HepG2 (cell line): Measurements from ENCODE around the gene ERMP1. TPM values are rescaled to one million over a fixed set of nuclear protein-coding genes. Genes with fewer than 3 reads are reported as not detected.

Experiments
- ETS1 ChIP-seq: sonication (generic); formaldehyde crosslinking; IDR thresholded peaks from 2 replicates; pipeline ENCODE4 v1.4.0; 2020; ENCODE audit warnings: missing genetic modification reagents
- ETV5 ChIP-seq: IDR thresholded peaks from 2 replicates; pipeline ENCODE4 v1.6.1; 2018; ENCODE audit warnings: missing biosample characterization, missing genetic modification reagents, inconsistent platforms, borderline replicate concordance
- HNF4G ChIP-seq, 2 experiments: sonication (generic) in 1 of 2; formaldehyde crosslinking in 1 of 2; IDR thresholded peaks; 2 replicates each; pipeline versions ENCODE4 v1.4.0 to v1.6.1; 2011 to 2020; ENCODE audit warnings: borderline replicate concordance in 2 of 2, low read depth in 2 of 2, mild to moderate bottlenecking in 2 of 2, low read length in 1 of 2, missing genetic modification reagents in 1 of 2, moderate library complexity in 1 of 2
- HNRNPLL ChIP-seq: fragments of 200-400 bp; formaldehyde crosslinking; IDR thresholded peaks from 2 replicates; pipeline ENCODE4 v1.6.1; 2017; ENCODE audit warnings: mild to moderate bottlenecking, low read depth, low read length; ENCODE audit not compliant: poor library complexity, severe bottlenecking
- IRF9 ChIP-seq: sonication (generic); formaldehyde crosslinking; IDR thresholded peaks from 2 replicates; pipeline ENCODE4 v1.8.0; 2022; ENCODE audit warnings: missing genetic modification reagents, mild to moderate bottlenecking, borderline replicate concordance
- KLF16 ChIP-seq, 2 experiments: sonication (generic) in 1 of 2; formaldehyde crosslinking in 1 of 2; IDR thresholded peaks; 2 replicates each; pipeline versions ENCODE4 v1.6.1 to v1.8.0; 2016 to 2023; ENCODE audit warnings: missing genetic modification reagents in 2 of 2, missing compliant biosample characterization in 1 of 2
- SALL1 ChIP-seq: sonication (generic); formaldehyde crosslinking; IDR thresholded peaks from 2 replicates; pipeline ENCODE4 v1.8.0; 2022; ENCODE audit warnings: mild to moderate bottlenecking, missing genetic modification reagents
- TFE3 ChIP-seq: IDR thresholded peaks from 2 replicates; pipeline ENCODE4 v1.6.1; 2016
- ZBTB2 ChIP-seq: sonication (generic); formaldehyde crosslinking; IDR thresholded peaks from 2 replicates; pipeline ENCODE4 v1.8.0; 2022; ENCODE audit warnings: low read depth, missing genetic modification reagents
- ZFX ChIP-seq: sonication (generic); formaldehyde crosslinking; IDR thresholded peaks from 2 replicates; pipeline ENCODE4 v1.4.0; 2020; ENCODE audit warnings: mild to moderate bottlenecking, low read depth, missing genetic modification reagents, moderate library complexity
- ZNF101 ChIP-seq: sonication (generic); formaldehyde crosslinking; IDR thresholded peaks from 2 replicates; pipeline ENCODE4 v1.4.0; 2020; ENCODE audit warnings: mild to moderate bottlenecking, low read depth, missing genetic modification reagents, borderline replicate concordance
- ZNF33A ChIP-seq: sonication (generic); formaldehyde crosslinking; IDR thresholded peaks from 2 replicates; pipeline ENCODE4 v1.5.1; 2020; ENCODE audit warnings: missing genetic modification reagents, mild to moderate bottlenecking, moderate library complexity, borderline replicate concordance
- ZNF687 ChIP-seq: sonication (generic); formaldehyde crosslinking; IDR thresholded peaks from 2 replicates; pipeline ENCODE4 v1.5.1; 2020; ENCODE audit warnings: mild to moderate bottlenecking, missing genetic modification reagents, moderate library complexity
- ZNF703 ChIP-seq: sonication (generic); formaldehyde crosslinking; IDR thresholded peaks from 2 replicates; pipeline ENCODE4 v1.5.1; 2020; ENCODE audit warnings: missing genetic modification reagents, mild to moderate bottlenecking, moderate library complexity, borderline replicate concordance
- ZNF749 ChIP-seq: sonication (generic); formaldehyde crosslinking; IDR thresholded peaks from 2 replicates; pipeline ENCODE4 v1.8.0; 2022; ENCODE audit warnings: mild to moderate bottlenecking, missing genetic modification reagents, moderate library complexity, borderline replicate concordance
- ZNF788 ChIP-seq: sonication (generic); formaldehyde crosslinking; IDR thresholded peaks from 2 replicates; pipeline ENCODE4 v1.5.0; 2020; ENCODE audit warnings: mild to moderate bottlenecking, missing genetic modification reagents, borderline replicate concordance
- polyA plus RNA-seq, 8 experiments: library from polyadenylated mRNA; depleted of rRNA in 3 of 8; stranded (reverse) in 7 of 8; unstranded in 1 of 8; fragments of >200 nt; fragmentation: Illumina TruSeq in 4 of 8; extraction: Trizol in 4 of 8; gene quantifications; 2 replicates each; pipeline versions ENCODE4 v1.2.1 to v1.2.3, GENCODE V29; 2011 to 2016; ENCODE audit warnings: low read depth in 4 of 8, missing spikeins in 1 of 8, mixed read lengths in 1 of 8; ENCODE audit not compliant: insufficient read depth in 1 of 8
- total RNA-seq, 5 experiments: library from RNA; depleted of rRNA; stranded (reverse); fragments of >200 nt; fragmentation: Illumina TruSeq; extraction: Trizol; gene quantifications; 2 replicates each; pipeline ENCODE4 v1.2.3, GENCODE V29; 2016; ENCODE audit warnings: low read depth in 1 of 5

Gene ERMP1
- total and polyA plus RNA-seq, 2 of the 13 experiments (the other 11 are each of a cell fraction or from before 2014, with no cell fraction given), result 40.9 to 65.4 TPM

- TF ChIP-seq ZNF687 (CRISPR knock-in tag), result peak; percentile 97
- peak; percentile 74; the same call in 1 of the 2 replicates for TF ChIP-seq IRF9
- TF ChIP-seq HNF4G (IDR thresholded peaks at IDR 0.05; ENCODE audit: borderline replicate concordance, low read depth, low read length), result no peak
- no peak for TF ChIP-seq HNF4G (CRISPR knock-in tag; IDR thresholded peaks at IDR 0.05; ENCODE audit: borderline replicate concordance, low read depth)
- TF ChIP-seq ETS1 (CRISPR knock-in tag), result no peak
- TF ChIP-seq ZNF703 (CRISPR knock-in tag), result no peak; the same call in 1 of the 2 replicates
- TF ChIP-seq ZNF33A (CRISPR knock-in tag), result no peak
- TF ChIP-seq ETV5, result peak; percentile 43
- no peak for TF ChIP-seq TFE3
- peak; percentile 98 for TF ChIP-seq HNRNPLL
- TF ChIP-seq ZFX (CRISPR knock-in tag), result peak; percentile 73; the same call in 1 of the 2 replicates
- TF ChIP-seq ZNF101, result no peak
- TF ChIP-seq KLF16 (CRISPR knock-in tag; IDR thresholded peaks at IDR 0.05), result no peak; a peak in 1 of 4 replicates
- TF ChIP-seq ZNF788 (CRISPR knock-in tag), result peak; percentile 68; the same call in 1 of the 2 replicates
- peak; percentile 74 for TF ChIP-seq ZNF749 (CRISPR knock-in tag)
- peak; percentile 77 for TF ChIP-seq SALL1
- TF ChIP-seq ZBTB2 (CRISPR knock-in tag), result no peak
Observed at GRCh38 chr9:5832538-5833529, at the start of gene ERMP1 (continued).
